GM20000 (cell line): ENCODE results near the gene ROS1.

Experiments used
- DNase-seq: peaks from one replicate; pipeline ENCODE4 v3.0.0; 2012; ENCODE audit warnings: low spot score
- CTCF ChIP-seq: IDR thresholded peaks from 2 replicates; pipeline ENCODE4 v1.5.1; 2012; ENCODE audit warnings: mild to moderate bottlenecking, control low read depth; ENCODE audit errors: extremely low read depth, missing control alignments

Gene ROS1

GRCh38 chr6:117272032-117272866 is 153.5 kb downstream of the ROS1 start:
- TF ChIP-seq CTCF: no peak
- DNase-seq: no peak

- TF ChIP-seq CTCF: no peak
- no peak for DNase-seq
These were observed 154.8 kb downstream of the ROS1 start for GRCh38 chr6:117270843-117271507.

- no peak for TF ChIP-seq CTCF
- peak; percentile 27 for DNase-seq
These were observed 155.5 kb downstream of the ROS1 start for GRCh38 chr6:117270055-117270842.

- DNase-seq: no peak
- no peak for TF ChIP-seq CTCF
These were observed 156.1 kb downstream of the ROS1 start for GRCh38 chr6:117269638-117270054.

GRCh38 chr6:117268924-117269323 is 156.8 kb downstream of the ROS1 start:
- DNase-seq: no peak
- no peak for TF ChIP-seq CTCF

- TF ChIP-seq CTCF: no peak
- DNase-seq: peak; percentile 36
These were observed 157.8 kb downstream of the ROS1 start for GRCh38 chr6:117267766-117268534.
